Astrocyte (in vitro differentiated cells and primary cell): Measurements from ENCODE around the gene TRDN. TPM values are rescaled to one million over a fixed set of nuclear protein-coding genes. Genes with fewer than 3 reads are reported as not detected.

Source experiments
- DNase-seq: peaks from one replicate; pipeline ENCODE4 v3.0.0-alpha.2; 2010; ENCODE audit warnings: low read depth
- FAIRE-seq: peaks from 2 replicates; lab custom pipeline; 2011; peaks lifted over from hg19 to GRCh38; lab: Jason Lieb, UNC
- H2AFZ ChIP-seq: 2 replicates; pipeline ENCODE4 v1.6.0; 2012; ENCODE audit warnings: low read depth, low read length, inconsistent platforms
- H3K27ac ChIP-seq: 2 replicates; pipeline ENCODE4 v1.5.1; 2011; ENCODE audit warnings: low read depth, low read length, inconsistent platforms
- H3K27me3 ChIP-seq: 2 replicates; pipeline ENCODE4 v1.6.0; 2011; ENCODE audit warnings: low read length, inconsistent platforms; ENCODE audit not compliant: insufficient read depth
- H3K36me3 ChIP-seq: 2 replicates; pipeline ENCODE4 v1.5.1; 2011; ENCODE audit warnings: low read length, inconsistent platforms; ENCODE audit not compliant: insufficient read depth
- H3K4me1 ChIP-seq: 2 replicates; pipeline ENCODE4 v1.5.1; 2011; ENCODE audit warnings: low read length, inconsistent platforms; ENCODE audit not compliant: insufficient read depth
- H3K4me2 ChIP-seq: 2 replicates; pipeline ENCODE4 v1.6.0; 2012; ENCODE audit warnings: low read length, inconsistent platforms
- H3K4me3 ChIP-seq: 2 replicates; pipeline ENCODE4 v1.5.1; 2011; ENCODE audit warnings: low read depth, mild to moderate bottlenecking, low read length, inconsistent platforms; ENCODE audit not compliant: insufficient read depth
- H3K79me2 ChIP-seq: 2 replicates; pipeline ENCODE4 v1.6.0; 2012; ENCODE audit warnings: mild to moderate bottlenecking, low read length, inconsistent platforms; ENCODE audit not compliant: insufficient read depth
- H3K9ac ChIP-seq: 2 replicates; pipeline ENCODE4 v1.6.0; 2012; ENCODE audit warnings: mild to moderate bottlenecking, low read length, inconsistent platforms
- H3K9me3 ChIP-seq: 2 replicates; pipeline ENCODE4 v1.5.1; 2012; ENCODE audit warnings: low read depth, mild to moderate bottlenecking, low read length, inconsistent platforms; ENCODE audit not compliant: insufficient read depth
- H4K20me1 ChIP-seq: 2 replicates; pipeline ENCODE4 v1.6.0; 2012; ENCODE audit warnings: low read length, inconsistent platforms; ENCODE audit not compliant: insufficient read depth
- H3K27ac Mint-ChIP-seq: one replicate; pipeline ENCODE4 v1.8.0; 2021; ENCODE audit warnings: mild to moderate bottlenecking, mixed read lengths; ENCODE audit not compliant: unreplicated experiment
- H3K27me3 Mint-ChIP-seq: one replicate; pipeline ENCODE4 v1.8.0; 2021; ENCODE audit warnings: low read depth, mixed read lengths; ENCODE audit not compliant: unreplicated experiment
- H3K36me3 Mint-ChIP-seq: one replicate; pipeline ENCODE4 v1.8.0; 2021; ENCODE audit warnings: low read depth, mixed read lengths; ENCODE audit not compliant: unreplicated experiment
- H3K4me1 Mint-ChIP-seq: one replicate; pipeline ENCODE4 v1.8.0; 2021; ENCODE audit warnings: low read depth, mixed read lengths; ENCODE audit not compliant: unreplicated experiment
- H3K4me3 Mint-ChIP-seq: one replicate; pipeline ENCODE4 v1.8.0; 2021; ENCODE audit warnings: mild to moderate bottlenecking, moderate library complexity, mixed read lengths; ENCODE audit not compliant: unreplicated experiment
- H3K9me3 Mint-ChIP-seq: one replicate; pipeline ENCODE4 v1.8.0; 2021; ENCODE audit warnings: mild to moderate bottlenecking, mixed read lengths; ENCODE audit not compliant: unreplicated experiment
- EZH2 ChIP-seq: IDR thresholded peaks from 2 replicates; pipeline ENCODE4 v1.6.1; 2012; ENCODE audit warnings: mild to moderate bottlenecking, low read length, inconsistent platforms; ENCODE audit not compliant: insufficient read depth
- total RNA-seq: library from RNA; stranded (reverse); gene quantifications from 2 replicates; pipeline ENCODE4 v1.2.1, GENCODE V29; 2021
- TF ChIP-seq, protein P1 (sequence below): IDR thresholded peaks from 2 replicates; pipeline ENCODE4 v1.5.1; 2011; ENCODE audit warnings: low read depth, mild to moderate bottlenecking, inconsistent platforms, low read length, moderate library complexity; ENCODE audit not compliant: insufficient read depth

Gene TRDN
- total RNA-seq, 1 donor from 2014 or later = not detected

DNA sequence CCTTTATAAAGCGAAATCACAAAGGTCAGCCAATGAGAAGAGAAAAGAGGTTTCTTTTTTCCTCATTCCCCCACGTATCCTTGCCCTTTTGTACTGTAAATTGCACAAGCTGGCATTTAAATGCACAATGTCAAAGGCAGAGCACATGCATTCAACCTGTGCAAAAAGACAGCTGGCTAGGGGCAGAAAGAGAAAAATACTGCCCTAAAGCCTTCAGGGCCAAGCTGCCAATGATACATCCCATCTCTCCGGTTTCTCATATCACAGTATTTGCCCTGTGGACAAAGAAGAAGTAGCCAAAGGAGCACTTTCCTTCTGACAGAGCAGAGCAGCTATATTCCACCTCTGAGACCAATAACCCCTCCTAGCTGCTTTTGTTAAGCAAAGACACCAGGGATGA, 219.2 kb downstream of the TRDN start:
- no peaks in the 10 kb centered on the region for H3K79me2 ChIP-seq
- no peak overlapping the region for H3K27ac ChIP-seq
- Mint-ChIP-seq H3K36me3 (no peaks in the 10 kb centered on the region), H3K9me3 (no peaks in the 10 kb centered on the region), H3K4me1 (no peaks in the 10 kb centered on the region), H3K27ac (no peak overlapping the region), H3K27me3 (no peaks in the 10 kb centered on the region), H3K4me3 (no peak overlapping the region)
- TF ChIP-seq, protein P1, sequence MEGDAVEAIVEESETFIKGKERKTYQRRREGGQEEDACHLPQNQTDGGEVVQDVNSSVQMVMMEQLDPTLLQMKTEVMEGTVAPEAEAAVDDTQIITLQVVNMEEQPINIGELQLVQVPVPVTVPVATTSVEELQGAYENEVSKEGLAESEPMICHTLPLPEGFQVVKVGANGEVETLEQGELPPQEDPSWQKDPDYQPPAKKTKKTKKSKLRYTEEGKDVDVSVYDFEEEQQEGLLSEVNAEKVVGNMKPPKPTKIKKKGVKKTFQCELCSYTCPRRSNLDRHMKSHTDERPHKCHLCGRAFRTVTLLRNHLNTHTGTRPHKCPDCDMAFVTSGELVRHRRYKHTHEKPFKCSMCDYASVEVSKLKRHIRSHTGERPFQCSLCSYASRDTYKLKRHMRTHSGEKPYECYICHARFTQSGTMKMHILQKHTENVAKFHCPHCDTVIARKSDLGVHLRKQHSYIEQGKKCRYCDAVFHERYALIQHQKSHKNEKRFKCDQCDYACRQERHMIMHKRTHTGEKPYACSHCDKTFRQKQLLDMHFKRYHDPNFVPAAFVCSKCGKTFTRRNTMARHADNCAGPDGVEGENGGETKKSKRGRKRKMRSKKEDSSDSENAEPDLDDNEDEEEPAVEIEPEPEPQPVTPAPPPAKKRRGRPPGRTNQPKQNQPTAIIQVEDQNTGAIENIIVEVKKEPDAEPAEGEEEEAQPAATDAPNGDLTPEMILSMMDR = no peak
- no peak for TF ChIP-seq EZH2
- no peaks in the 10 kb centered on the region for H3K9me3 ChIP-seq
- no peak overlapping the region for H3K9ac ChIP-seq
- no peak overlapping the region for H2AFZ ChIP-seq
- H3K4me3 ChIP-seq = no peak overlapping the region
- H4K20me1 ChIP-seq = no peaks in the 10 kb centered on the region
- no peak for FAIRE-seq
- DNase-seq = no peak
- no peaks in the 10 kb centered on the region for H3K27me3 ChIP-seq
- H3K36me3 ChIP-seq = no peaks in the 10 kb centered on the region
- no peak overlapping the region for H3K4me2 ChIP-seq
- H3K4me1 ChIP-seq = no peaks in the 10 kb centered on the region

DNA sequence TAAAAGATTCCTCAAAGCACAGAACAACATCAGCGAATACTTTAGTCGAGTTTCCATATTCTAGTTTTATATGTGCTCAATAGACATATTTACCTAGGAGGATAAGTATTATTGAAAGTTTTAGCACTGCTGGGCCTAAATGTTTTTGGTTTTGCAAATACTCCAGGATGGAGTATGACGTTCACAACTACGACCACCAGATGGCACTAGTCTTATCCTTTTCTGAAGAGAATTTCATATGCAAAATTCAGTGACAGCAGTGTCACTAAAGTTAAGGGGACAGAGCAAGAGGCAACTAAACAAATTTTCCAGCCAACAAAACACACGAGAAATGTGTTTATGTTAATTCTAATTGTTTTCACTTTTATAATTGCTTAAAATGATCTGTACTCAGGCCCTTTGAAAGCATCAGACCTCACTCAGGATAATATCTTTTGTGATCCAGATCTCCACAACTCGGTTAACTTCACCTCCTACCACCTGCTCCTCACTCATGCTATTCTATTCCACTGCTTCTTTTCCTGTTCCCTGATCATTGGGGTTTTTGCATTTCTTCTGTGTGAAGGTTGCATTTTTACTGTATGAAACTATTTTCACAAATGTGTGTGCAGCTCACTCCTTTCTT, 220.8 kb downstream of the TRDN start:
- Mint-ChIP-seq H3K27ac (no peak overlapping the region), H3K4me3 (no peak overlapping the region), H3K27me3 (no peaks in the 10 kb centered on the region), H3K36me3 (no peaks in the 10 kb centered on the region), H3K4me1 (no peaks in the 10 kb centered on the region), H3K9me3 (no peaks in the 10 kb centered on the region)
- Histone ChIP-seq H3K27ac (no peak overlapping the region), H3K4me2 (no peak overlapping the region), H4K20me1 (no peaks in the 10 kb centered on the region), H3K36me3 (no peaks in the 10 kb centered on the region), H3K79me2 (no peaks in the 10 kb centered on the region), H2AFZ (no peak overlapping the region), H3K4me3 (no peak overlapping the region), H3K9me3 (no peaks in the 10 kb centered on the region), H3K9ac (no peak overlapping the region), H3K27me3 (no peaks in the 10 kb centered on the region), H3K4me1 (no peaks in the 10 kb centered on the region)
- TF ChIP-seq, protein P1 = peak; percentile 71
- no peak for TF ChIP-seq EZH2
- no peak for FAIRE-seq
- peak; percentile 27 for DNase-seq

DNA sequence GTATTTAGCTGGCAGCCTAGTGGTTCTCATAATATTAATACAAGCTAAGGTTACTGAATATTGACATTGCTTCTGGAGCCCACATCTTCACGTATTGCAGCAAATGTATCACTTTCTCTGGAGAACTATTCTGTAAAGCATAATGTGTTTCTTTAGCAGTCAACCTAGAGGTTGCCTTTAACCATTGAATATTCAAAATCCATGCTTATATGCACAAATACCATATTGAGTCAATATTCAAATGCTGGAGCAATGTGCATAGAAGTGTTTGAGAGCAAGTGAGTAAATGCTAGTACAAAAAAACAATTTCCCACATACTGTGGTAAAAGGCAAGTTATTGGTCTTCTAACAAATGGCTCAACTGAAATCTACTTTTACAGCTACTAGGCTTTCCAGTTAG, 231.8 kb downstream of the TRDN start:
- H3K27me3 Mint-ChIP-seq = no peaks in the 10 kb centered on the region
- no peaks in the 10 kb centered on the region for H4K20me1 ChIP-seq
- H3K9ac ChIP-seq = no peak overlapping the region
- TF ChIP-seq, protein P1 = no peak
- TF ChIP-seq EZH2 = no peak
- no peaks in the 10 kb centered on the region for H3K36me3 ChIP-seq
- H3K4me1 Mint-ChIP-seq = no peaks in the 10 kb centered on the region
- DNase-seq (no peak), FAIRE-seq (no peak)
- no peaks in the 10 kb centered on the region for H3K9me3 ChIP-seq
- peaks cover 2% of the 10 kb centered on the region for H3K9me3 Mint-ChIP-seq
- H3K4me3 ChIP-seq = no peak overlapping the region
- no peak overlapping the region for H2AFZ ChIP-seq
- H3K27me3 ChIP-seq = no peaks in the 10 kb centered on the region
- H3K27ac Mint-ChIP-seq = no peak overlapping the region
- H3K79me2 ChIP-seq = no peaks in the 10 kb centered on the region
- no peak overlapping the region for H3K27ac ChIP-seq
- H3K4me3 Mint-ChIP-seq = no peak overlapping the region
- H3K36me3 Mint-ChIP-seq = no peaks in the 10 kb centered on the region
- no peaks in the 10 kb centered on the region for H3K4me1 ChIP-seq
- H3K4me2 ChIP-seq = no peak overlapping the region
